ENCODE measurements around the gene SUGCT. TPM values are rescaled to one million over a fixed set of nuclear protein-coding genes. Genes with fewer than 3 reads are reported as not detected.

SUGCT gene
- total RNA-seq, 1 experiment from 2014 or later, result 5.4 TPM

- no peak for TF ChIP-seq CTCF (conservative IDR thresholded peaks at IDR 0.05)
- no peak overlapping the region for H3T11ph ChIP-seq (ENCODE audit: low read length)
- H2BK5ac ChIP-seq (ENCODE audit: insufficient read length, low read length), result no peak overlapping the region
- no peak overlapping the region for H2BK20ac ChIP-seq (ENCODE audit: low read depth, low read length, poor library complexity, severe bottlenecking)
- no peak overlapping the region for H4K5ac ChIP-seq (ENCODE audit: insufficient read length, low read depth, low read length)
- no peak overlapping the region for H3K14ac ChIP-seq (ENCODE audit: insufficient read depth, low read length)
- no peaks in the 10 kb centered on the region for H3K27me3 ChIP-seq (ENCODE audit: insufficient read depth, low read length)
- no peak overlapping the region for H2BK12ac ChIP-seq (ENCODE audit: insufficient read length, low read depth, low read length)
- H3K79me1 ChIP-seq (ENCODE audit: insufficient read depth, low read depth, low read length, poor library complexity, severe bottlenecking), result no peaks in the 10 kb centered on the region
- no peak overlapping the region for H3K4ac ChIP-seq (ENCODE audit: low read depth, low read length)
- H2AFZ ChIP-seq (ENCODE audit: low read length), result no peak overlapping the region
- Mint-ChIP-seq H3K36me3 (ENCODE audit: insufficient read depth in 1 of 3, low read depth in 3 of 3) (peaks cover 12 to 60% (median 52%) of the 10 kb centered on the region in 3 experiments; a peak in 6 of 7 replicates), H3K27me3 (ENCODE audit: low read depth) (no peaks in the 10 kb centered on the region), H3K4me1 (peaks cover 10 to 15% of the 10 kb centered on the region in 2 experiments), H3K27ac (no peak overlapping the region), H3K4me3 (no peak overlapping the region), H3K9me3 (no peaks in the 10 kb centered on the region)
- H3K23ac ChIP-seq (ENCODE audit: insufficient read length, low read depth, low read length), result no peak overlapping the region
- H3K9me3 ChIP-seq (ENCODE audit: control insufficient read depth, low read depth, low read length), result no peaks in the 10 kb centered on the region
- H3K79me2 ChIP-seq (ENCODE audit: insufficient read depth, low read length), result no peaks in the 10 kb centered on the region
- no CpG with 5 or more reads among the region's 2 CpGs for WGBS (ENCODE audit: extremely low coverage, insufficient read length, low lambda C conversion rate)
- no peak overlapping the region for H4K8ac ChIP-seq (replicated peaks; ENCODE audit: insufficient read length, low read depth, low read length)
- no peak overlapping the region for H3K56ac ChIP-seq (ENCODE audit: insufficient read length, low read depth, low read length)
- H2BK15ac ChIP-seq (ENCODE audit: low read depth, low read length), result no peak overlapping the region
- H2AK5ac ChIP-seq (ENCODE audit: insufficient read length, low read length), result no peak overlapping the region
- H3K27ac ChIP-seq (ENCODE audit: insufficient read length, low read depth, low read length), result no peak overlapping the region
- no peak overlapping the region for H3K18ac ChIP-seq (ENCODE audit: insufficient read length, low read depth, low read length)
- H2BK120ac ChIP-seq (ENCODE audit: low read depth, low read length, poor library complexity, severe bottlenecking), result no peak overlapping the region
- no peak for DNase-seq
- no peaks in the 10 kb centered on the region for H4K20me1 ChIP-seq (ENCODE audit: control insufficient read depth, insufficient read depth, insufficient read length)
- H3K9ac ChIP-seq (ENCODE audit: extremely low read depth, insufficient read length, low read length), result no peak overlapping the region
- H4K91ac ChIP-seq (ENCODE audit: insufficient read length, low read depth, low read length), result no peak overlapping the region
- H3K4me1 ChIP-seq (ENCODE audit: insufficient read depth, low read length), result no peaks in the 10 kb centered on the region; the same call in 1 of the 2 replicates
- no peaks in the 10 kb centered on the region for H3K23me2 ChIP-seq (ENCODE audit: insufficient read length, low read depth, low read length, poor library complexity, severe bottlenecking)
- H3K4me2 ChIP-seq (ENCODE audit: insufficient read depth, insufficient read length, low read length), result no peak overlapping the region
These were observed 42.6 kb upstream of the SUGCT start for GRCh38 chr7:40092182-40092581.
